GM18909 (cell line): ENCODE data around the gene EHD4.

ENCODE experiments used
- ATAC-seq: cut with Tn5 transposase; IDR thresholded peaks from one replicate; pipeline ENCODE4 v1.9.1; 2021; ENCODE audit warnings: mild to moderate bottlenecking; ENCODE audit not compliant: unreplicated experiment, poor library complexity

EHD4 gene

GRCh38 chr15:41903782-41904181 is 68.6 kb downstream of the EHD4 start:
- no peak for ATAC-seq

- no peak for ATAC-seq
These were observed 70.9 kb downstream of the EHD4 start for GRCh38 chr15:41901431-41901830.

- no peak for ATAC-seq
These were observed 71.6 kb downstream of the EHD4 start for GRCh38 chr15:41900526-41901380.

- no peak for ATAC-seq
These were observed 72.4 kb downstream of the EHD4 start for GRCh38 chr15:41899854-41900442.

- ATAC-seq: no peak
These were observed 75.0 kb downstream of the EHD4 start for GRCh38 chr15:41897363-41897799.

GRCh38 chr15:41896566-41896965 is 75.8 kb downstream of the EHD4 start:
- no peak for ATAC-seq

- no peak for ATAC-seq
These were observed 76.4 kb downstream of the EHD4 start for GRCh38 chr15:41895957-41896356.

GRCh38 chr15:41895491-41895890 is 76.9 kb downstream of the EHD4 start:
- ATAC-seq: no peak

- peak; percentile 83 for ATAC-seq
These were observed 77.4 kb downstream of the EHD4 start for GRCh38 chr15:41894791-41895463.

- no peak for ATAC-seq
These were observed 78.0 kb downstream of the EHD4 start for GRCh38 chr15:41894251-41894790.

- ATAC-seq: no peak
These were observed 78.7 kb downstream of the EHD4 start, which contains the start of gene SPTBN5 for GRCh38 chr15:41893422-41894250. TSS of gene SPTBN5 (minus strand) at chr15:41894053. CDS start at chr15:41893497, 556 bp downstream.

- ATAC-seq: peak; percentile 43
These were observed 79.5 kb downstream of the EHD4 start for GRCh38 chr15:41892621-41893421.

GRCh38 chr15:41891946-41892345 is 80.4 kb downstream of the EHD4 start:
- no peak for ATAC-seq

GRCh38 chr15:41891226-41891625 is 81.1 kb downstream of the EHD4 start:
- ATAC-seq: no peak

GRCh38 chr15:41890050-41890690 is 82.2 kb downstream of the EHD4 start:
- ATAC-seq: no peak

- no peak for ATAC-seq
These were observed 83.6 kb downstream of the EHD4 start for GRCh38 chr15:41888662-41889253.

GRCh38 chr15:41887893-41888292 is 84.5 kb downstream of the EHD4 start:
- no peak for ATAC-seq

GRCh38 chr15:41887161-41887560 is 85.2 kb downstream of the EHD4 start:
- ATAC-seq: no peak
